22Rv1 (cell line): Measurements from ENCODE around the gene GDPD5.

Experiments
- CTCF ChIP-seq: fragments of 450-650 bp; IDR thresholded peaks from 2 replicates; pipeline ENCODE4 v1.5.1; 2017; ENCODE audit warnings: mild to moderate bottlenecking
- ZFX ChIP-seq: fragments of 450-650 bp; IDR thresholded peaks from 2 replicates; pipeline ENCODE4 v1.6.1; 2017; ENCODE audit warnings: antibody characterized with exemption, borderline replicate concordance

DNA sequence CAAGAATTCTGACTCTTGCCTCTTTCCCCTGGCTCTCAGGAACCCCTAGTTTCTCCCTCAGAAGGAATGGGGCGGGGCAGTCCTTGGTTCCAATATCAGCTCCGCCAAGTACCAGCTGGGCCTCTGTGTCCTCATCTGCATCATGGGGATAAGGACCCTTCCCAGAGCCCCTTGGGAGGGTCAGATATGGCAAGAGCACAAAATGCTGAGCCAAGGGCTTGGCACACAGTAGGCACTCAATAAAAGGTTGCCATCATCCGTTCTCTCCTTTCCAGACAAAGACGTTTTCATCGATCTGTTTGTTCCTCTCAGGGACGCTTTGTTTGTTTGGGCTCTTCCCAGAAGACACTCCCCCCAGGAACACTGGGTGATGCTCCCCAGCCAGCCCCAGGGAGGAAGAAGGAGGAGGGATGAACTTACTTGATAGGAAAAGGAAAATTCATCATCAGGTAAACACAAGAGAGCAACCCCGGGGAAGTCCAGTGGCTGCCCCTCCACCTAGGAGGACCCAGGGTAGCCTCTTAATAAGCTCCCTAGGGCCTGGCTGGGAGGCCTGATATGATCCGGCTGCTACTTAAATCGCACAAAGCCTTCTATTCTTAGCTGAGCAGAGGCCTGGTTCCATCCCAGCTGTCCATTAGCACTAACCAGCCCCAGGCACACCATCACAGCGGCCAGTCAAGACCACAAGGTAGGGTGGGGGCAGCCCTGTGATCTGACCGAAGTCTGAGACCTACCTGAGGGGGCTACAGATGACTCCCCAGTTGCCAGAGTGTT, 19.6 kb downstream of the GDPD5 start:
- no peak for TF ChIP-seq CTCF
- TF ChIP-seq ZFX = no peak
